ENCODE results near the gene ELMO1.

ELMO1 gene

DNA sequence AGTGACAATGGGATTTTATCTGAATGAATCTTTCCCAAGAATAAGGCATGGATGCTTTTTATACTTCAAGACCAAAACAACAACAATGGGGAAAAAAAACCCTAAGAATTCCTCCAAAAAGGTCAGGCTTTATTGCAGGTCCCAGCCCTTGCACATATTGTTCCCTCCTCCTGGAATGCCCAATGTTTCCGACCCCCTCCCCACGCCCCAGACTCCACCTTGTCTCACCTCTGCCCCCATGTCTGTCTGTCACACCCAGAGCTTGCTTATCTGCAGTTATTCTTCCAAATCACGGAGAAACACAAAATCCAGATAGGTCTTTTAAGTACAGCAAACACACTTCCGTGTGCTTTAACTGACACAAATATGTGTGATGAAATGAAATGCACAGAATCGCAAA is 43.5 kb downstream of the ELMO1 start:
- no peak for DNase-seq

DNA sequence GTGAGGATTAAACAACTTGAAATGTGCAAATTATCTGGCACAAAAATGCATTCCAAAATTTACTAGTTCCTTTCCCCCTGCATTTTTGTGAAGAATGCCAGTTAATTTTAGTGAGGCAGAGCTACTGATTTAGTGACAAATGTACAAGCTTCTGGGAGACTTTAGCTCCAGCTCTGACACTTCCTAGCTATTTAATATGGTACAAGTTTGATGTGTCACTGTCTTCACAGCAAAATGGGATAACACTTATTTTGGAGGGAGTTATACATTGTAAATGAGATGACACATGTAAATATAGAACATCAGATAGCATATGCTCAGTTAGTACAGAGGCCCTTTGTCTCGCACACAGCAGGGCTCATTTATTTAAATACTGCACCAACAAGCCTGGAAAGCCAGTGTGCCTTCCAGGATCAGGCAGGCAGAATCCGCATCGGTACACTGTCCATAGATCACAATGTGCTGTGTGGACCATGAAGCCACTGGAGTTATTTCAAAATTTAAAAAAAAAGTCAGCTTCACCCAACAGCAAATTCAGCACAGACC is 48.7 kb downstream of the ELMO1 start:
- DNase-seq, result no peak

DNA sequence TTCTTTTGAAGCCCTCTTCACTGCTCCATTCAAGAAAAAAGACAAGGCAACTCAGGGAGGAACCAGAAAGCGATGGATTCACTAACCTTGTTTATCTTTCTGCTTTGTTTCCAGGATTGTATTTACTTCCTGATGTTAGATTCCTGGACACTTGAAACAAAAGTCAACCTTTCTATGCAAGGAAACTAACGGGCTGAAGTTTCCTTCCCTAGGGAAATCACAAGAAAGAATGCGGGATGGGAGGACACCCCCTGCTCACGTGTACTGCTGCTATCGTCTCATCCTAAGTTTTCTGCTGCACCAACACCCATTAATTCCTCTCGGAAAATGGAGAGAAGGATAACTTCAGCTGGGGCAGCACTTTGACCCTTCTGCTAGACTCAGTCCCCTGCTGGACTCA is 50.3 kb downstream of the ELMO1 start:
- DNase-seq, result no peak

DNA sequence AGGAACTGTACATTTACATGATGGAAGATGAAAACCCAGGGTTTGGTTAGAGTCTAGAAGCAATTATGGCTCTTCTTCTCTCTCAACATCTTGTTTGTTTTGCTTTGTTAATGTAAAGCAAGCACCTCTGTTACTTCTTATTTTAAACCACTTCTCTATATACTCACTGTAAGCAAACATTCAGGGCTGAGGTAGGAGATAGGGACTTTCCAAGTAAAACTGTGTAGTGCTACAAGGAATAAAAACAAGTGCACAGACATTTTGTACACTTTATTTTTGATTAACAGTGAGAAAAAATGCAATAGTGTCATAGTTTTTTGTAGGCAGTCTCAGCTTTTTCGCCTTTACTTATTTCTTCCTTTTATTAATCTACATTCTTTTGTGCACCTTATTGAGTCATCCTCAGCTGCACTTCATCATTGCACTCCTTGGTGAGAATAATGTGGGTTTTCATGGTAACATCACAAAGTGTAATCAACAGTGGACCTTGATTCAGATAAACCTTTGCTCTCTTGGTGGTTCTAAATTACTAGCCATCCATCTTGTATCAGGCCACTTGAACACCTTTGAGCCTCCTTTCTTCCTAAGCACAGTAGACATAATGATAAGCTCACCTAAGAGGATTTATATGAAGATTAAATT is 52.9 kb downstream of the ELMO1 start:
- no peak for DNase-seq

DNA sequence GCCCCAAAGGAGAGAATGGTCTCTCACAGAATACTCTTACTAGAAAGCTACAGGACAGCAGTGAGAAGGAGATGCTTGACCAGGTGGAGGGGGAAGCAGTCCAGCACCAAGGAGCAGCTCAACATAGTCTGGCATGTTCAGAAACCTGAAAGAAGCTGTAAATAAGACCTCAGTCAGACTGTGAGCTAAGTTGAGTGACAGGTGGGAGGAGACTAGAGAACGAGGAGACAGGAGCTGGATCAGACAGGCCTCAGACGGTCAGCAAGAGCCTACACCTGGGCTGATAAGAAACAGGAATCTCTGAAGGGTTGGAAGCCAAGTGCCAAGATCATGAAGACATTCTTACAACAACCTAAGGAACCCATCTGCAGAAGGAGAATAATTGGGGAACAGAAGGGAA is 54.5 kb downstream of the ELMO1 start:
- DNase-seq, result no peak

DNA sequence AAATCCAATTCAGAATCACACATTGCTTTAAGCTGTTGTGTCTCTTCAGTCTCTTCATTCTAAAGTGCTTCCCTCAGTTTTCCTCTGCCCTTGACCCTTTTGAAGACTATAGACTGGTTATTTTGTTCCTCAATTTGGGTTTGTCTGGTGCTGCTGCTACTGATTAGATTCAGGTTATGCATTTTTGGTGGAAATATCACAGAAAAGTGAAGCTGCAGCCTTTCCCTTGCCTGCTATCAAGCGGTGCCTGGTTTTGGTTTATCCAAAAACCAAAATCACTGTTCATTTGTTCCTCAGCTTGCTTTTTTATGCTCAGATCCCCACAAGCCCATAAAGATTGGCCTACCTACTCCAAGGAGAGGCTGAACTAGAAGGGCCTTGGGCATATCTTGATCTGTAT is 55.2 kb downstream of the ELMO1 start:
- DNase-seq, result no peak

DNA sequence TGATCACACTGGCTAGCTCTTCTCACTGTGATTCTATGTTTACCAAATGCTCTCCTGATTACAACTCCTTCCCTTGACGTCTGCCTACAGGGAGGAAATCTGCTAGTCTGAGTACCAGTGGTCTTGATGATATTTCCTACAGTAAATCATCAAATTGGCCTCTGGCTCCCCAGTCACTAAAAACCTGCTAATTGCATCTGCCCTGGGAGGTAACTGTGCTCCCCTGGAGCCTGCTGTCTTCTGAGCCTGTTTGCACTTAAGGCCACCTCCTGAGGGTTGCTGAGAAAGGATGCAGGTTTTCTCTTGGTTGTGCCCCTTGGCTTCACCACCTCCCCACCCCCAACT is 56.0 kb downstream of the ELMO1 start:
- no peak for DNase-seq

DNA sequence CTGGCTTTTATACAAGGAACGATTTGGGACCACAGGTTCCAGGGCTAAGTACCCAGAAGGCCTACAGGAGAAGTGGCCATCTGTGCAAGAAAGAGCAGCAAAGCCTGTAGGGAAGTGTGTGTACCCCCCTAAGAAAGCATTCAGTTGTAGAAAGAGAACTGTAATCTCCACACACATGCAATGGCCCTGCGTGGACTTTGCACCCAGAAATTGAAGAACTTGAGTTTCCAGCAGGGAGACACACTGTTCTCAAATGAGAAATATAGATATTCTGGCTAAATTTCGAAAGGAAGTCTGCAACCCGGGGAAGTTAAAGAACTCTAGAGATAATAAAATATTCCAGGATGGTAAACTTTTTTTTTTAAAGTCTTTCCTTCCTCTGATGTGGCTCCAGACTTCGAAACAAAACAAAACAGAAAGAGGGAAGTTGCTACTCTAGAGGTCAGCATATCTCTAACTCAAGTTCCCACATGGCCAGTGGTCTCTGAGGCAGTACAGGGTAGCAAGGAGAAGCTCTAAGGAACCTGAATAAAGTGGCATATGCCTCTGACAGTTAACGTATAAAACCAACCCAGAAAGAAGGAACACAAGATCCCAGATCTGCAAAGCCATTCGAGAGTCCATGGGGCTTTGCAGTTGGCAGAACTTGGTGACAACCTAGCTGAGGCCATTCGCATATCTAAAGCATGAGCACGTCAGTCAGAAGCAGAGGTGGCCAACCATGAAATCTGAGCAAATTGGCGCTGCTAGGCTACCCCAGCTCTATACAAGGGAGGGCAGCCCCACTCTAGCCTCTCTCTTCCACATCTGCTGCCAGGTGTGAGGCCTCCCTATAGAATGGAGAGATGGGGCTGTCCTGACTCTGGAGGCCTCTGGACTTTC is 56.6 kb downstream of the ELMO1 start:
- no peak for DNase-seq

DNA sequence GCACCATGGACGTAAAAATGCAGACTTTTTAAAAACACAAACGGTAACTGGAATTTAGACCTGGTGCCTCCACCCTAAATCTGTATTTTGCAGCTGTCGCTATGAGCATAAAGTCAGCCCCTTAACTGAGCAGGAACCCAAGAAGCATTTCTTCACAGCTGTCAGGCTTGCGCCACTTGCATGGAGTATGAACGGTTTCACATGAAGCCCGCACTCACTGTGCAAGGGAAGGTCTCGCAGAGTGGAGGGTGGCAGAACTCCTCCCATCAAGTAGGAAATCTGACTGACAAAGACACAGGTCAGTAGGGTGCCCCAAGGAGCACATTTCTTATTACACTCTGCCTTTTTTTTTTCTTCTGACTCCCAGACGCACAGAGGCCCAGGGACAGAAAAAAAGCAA is 58.5 kb downstream of the ELMO1 start:
- DNase-seq, result no peak

DNA sequence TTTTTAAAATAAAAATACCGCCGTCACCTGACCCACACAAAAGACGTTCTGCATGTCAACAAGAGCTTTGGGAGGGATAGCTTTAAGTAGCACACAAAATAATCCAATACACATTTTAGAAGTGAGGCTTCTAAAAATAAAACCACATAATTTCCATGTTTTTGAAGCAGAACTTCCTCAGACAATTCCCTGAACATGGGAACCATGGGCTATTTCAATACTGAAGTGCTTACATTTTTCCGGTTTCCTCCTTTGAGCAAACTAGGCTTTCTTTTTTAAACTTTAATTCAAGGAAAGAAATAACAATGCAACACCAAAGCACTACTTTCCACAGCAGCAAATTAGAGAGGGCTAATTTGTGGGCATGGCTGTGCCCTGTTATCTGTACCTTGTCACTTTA is 59.9 kb downstream of the ELMO1 start:
- DNase-seq, result no peak

DNA sequence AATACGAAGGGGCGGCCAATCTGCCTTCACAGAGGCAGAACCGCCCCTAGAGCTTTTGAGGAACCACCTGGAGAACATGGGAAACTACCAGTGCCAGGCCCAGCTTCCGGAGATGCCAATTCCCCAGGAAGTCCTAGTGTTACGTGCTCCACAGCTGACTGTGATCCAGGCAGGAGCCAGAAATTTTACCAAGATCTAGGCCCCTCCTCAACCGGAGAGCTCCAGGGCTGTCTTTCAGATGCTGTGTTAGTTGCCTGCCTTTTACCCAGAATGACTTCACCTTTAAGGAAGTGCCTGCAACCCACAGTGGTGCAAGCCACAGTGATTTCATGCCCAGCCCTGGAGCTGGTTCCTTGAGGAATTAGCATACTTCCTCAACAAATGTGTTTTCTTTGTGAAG is 62.9 kb downstream of the ELMO1 start:
- DNase-seq, result no peak

DNA sequence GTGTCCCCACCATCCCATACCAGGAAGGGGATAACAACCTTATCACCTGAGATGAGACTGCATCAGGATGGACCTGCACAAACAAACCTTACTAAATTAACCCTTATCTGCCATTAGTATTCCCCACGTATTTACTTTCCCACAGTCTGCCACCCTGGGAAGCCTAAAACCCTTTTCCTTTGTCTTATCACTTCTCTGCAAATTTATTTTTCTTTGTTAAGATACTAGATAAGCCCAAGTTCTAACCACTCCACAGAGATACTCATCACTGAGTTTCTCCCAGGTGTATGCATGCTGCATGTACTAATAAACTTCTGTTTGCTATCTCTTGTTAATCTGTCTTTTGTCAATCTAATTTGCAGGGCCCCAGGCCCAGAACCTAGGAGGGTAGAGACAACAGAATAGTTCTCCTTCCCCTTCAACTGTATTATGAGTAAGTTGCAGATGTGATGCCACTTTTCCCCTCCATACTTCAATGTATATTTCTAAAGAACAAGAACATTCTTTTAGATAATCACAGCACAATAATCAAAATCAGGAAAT is 66.0 kb downstream of the ELMO1 start:
- DNase-seq, result no peak

DNA sequence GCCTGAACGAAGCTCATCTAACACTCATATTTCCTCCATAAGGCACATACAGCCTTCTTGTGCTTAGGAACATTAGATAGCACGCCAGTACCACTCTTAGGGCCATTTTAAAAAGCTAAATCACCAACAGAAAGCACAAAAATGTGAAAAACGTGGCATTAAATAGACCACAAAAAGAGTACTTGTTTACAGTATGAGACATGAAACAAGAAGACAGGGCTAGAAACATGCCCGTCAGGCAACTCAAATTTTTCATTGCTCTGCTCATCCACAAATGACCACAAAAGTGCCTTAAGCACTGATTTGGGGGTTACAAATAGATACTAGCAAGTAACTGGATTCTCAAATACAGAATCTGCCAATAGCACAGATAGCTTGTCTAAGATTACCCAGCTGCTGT is 67.8 kb downstream of the ELMO1 start:
- no peak for DNase-seq

DNA sequence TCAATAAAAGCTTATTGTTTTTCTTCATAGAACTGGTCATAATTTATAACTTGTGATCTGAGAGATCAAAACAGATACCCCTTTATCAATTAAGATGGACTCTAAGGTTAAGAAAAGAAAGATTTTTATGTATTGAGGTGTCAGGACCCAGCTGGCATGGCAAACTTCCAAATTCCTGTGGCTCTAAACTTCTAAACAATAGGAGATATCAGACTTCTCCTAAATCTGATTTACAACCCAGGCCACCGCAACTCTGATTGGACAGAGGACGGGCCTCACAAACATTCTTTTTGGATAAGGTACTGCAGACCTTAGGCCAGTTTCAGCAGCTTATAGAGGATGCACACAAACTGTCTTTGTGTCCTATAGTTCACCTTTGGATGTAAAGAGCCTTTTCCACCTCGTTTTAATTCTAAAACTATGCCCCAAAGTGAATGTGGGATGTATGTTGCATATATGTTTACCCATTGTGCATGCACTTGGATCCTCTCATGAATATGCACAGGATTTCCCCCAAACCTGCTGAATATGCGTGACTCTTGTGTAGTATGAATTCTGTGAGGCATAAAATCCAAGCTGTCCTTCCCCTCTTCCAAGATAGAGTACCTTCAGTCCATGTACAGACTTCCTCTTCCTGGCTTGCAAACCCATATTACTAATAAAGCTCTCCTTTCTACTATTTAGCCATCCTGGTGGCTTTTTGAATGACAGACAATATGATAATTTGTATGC is 69.0 kb downstream of the ELMO1 start:
- no peak for DNase-seq

DNA sequence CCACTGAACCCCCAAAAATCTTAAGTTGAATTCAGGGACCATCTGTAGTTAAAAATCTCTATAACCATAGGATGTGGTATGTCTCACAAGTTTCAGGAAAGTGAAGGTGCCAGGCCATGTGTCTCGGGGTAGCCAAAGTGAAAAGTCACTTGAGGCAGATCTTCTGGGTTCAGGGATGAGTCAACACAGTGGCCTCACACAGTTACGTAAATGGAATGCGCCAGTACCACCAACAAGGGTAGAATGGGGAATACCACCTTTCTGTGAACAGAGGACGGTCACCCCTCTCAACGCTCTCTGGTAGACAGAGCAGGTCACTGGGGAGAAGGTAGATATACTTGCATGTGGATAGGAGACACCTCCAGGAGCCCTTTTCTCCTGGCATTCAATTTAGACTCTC is 71.4 kb downstream of the ELMO1 start:
- DNase-seq, result no peak

DNA sequence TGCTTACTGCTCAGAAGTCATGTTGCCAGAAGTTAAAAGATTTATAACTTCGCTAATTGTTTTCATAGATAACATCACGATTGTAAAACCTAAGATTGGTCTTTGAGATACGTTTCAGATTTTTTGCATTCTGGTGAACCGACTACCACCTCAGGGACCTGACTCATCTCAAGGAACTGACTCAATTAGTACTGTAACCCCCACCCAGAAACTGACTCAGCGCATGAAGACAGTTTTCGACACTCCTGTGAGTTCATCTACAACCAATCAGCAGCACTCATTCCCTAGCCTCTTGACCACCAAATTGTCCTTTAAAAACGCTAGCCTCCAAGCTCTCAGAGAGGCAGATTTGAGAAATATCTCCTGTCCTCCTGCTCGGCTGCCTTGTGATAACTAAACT is 72.3 kb downstream of the ELMO1 start:
- no peak for DNase-seq

DNA sequence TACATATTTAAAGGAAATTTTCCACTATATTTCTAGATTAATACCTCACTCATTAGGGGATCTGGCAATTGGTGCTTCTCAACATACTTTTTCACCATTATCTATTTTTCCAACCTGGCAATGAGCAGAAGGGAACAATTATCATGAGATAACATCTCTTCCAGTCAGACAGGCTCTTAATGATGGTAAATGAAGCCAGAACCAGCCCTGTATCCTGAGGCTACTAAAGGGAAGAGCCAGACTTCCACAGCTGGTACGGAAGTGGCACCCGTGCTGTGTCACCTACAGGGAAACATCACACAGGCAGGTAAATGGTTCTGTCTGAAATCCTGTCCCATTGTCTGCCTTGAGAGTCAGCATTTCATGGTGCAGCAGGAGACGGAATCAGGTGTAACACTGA is 75.9 kb downstream of the ELMO1 start:
- no peak for DNase-seq

DNA sequence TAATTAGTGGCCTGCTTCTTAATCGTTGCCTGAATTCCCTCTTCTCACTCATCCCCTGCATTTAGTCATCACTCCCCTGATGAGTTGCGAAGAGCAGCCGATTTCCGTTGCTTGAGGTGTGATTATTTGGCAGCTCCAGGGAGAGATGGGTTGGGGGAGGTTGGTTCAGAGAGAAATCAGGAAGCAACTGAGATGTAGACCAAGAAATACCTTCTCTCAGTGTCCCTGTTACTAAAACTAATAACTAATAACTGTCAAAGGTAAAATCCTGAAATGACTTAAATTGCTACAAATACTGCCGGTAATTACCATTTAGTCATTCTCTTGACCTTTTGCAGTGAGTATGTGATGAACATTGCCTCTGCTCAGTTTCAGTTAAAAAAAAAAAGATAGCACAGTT is 76.9 kb downstream of the ELMO1 start:
- DNase-seq, result no peak

DNA sequence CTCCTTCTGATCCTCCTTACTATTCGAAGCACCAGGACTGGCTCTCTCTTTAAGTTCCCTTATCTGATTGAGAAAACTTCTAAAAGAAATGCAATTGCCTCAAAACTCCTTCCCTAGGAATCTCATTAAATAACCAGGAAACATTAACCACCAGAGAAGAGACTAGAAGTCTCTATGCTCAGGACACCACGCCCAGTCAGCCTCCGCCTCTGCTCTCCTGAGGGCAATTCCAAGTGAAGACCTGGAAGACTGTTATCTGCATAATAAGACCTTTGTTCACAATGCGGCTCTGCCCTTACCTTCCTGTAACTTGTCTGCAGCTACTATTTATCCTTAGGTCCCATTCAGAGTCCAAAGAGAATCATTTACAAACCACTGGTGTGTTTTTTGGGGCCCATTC is 78.8 kb downstream of the ELMO1 start:
- no peak for DNase-seq

DNA sequence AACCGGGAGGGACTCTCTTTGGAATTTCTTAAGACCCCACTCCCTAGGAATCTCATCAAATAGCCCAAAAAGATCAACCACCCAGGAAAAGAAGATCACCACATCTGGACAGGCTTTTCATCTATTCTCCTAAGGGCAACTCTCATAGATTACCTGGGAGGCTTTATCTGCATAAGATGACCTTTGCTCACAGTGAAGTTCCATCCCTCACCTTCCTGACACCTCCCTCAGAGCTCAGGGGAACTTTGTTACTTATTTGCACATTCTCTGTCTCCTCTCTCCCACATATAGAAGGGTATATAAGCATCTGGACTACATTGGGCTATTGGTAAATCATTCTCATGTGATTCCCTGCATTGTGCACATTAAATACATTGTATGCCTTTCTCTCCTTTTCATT is 80.1 kb downstream of the ELMO1 start:
- DNase-seq, result no peak

DNA sequence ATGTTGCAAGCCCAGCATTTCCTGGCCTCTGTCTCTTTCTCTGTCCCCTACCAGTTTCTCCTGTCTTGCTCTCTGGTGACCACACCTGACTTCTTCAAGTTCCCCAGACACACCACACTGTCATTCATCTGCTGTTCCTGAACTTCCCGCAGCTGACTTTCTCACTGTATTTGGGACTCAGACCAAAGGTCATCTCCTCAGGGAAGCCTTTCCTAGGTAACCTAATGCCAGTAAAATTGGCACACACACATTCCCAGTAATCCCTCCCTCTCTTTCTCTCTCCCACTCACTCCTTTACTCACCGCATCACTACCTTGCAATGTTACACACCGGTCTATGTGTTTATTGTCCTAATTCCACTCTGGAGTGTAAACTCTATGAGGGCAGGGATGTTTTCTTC is 81.7 kb downstream of the ELMO1 start:
- DNase-seq, result no peak

DNA sequence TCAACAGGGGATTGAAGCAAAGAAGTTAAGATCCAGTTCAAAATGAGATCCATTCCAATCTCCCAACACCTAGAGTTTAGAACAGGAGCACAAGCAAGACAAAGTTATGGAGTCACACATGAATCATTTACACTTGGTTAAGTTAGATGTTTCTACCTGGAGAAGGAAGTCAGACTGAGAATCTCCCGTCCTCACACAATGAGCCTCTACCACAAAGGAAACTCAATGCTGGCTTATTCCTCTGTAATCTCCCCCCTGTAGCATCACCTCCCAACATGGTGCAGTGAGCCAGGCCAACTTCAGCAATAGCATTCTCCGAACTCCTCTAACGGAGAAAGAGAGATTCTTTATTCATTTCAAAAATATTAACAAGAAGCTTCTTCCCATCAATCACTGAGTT is 82.2 kb downstream of the ELMO1 start:
- no peak for DNase-seq

DNA sequence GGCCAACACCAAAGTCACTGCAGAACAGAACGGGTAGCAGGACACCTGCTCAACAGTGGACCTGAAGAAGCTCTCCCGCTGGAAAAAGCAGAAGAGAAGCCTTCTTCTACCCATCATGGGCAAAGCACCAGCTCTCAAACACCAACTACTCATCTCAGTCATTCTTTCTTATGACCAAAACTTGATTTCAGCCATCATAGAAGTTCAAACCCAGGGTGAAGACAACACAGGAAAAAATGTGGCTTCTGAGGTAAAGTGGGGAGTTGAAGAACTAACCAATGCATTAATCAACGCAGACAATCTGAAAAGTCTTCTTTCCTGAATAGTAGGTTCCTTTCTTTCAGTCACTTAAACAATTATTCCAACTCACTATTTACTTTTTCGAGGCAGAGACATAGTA is 83.3 kb downstream of the ELMO1 start:
- no peak for DNase-seq

DNA sequence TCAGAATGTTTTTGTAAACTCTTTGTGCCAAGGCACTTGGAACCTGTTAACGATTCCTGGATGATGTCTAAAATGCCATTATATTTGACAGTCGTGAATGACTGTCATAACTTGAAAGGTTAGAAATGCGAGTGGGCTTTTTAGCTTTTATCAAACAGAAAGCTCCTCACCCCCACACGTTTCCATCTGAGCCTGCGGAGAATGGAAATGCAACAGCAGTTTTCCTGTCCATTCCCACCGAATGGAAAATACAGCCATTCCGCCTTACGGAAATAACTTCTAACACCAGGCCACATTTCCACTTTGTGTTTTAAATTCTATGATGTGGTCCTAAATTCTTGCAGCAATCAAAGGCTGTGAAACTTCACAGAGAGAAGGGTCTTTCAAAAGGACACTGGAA is 83.8 kb downstream of the ELMO1 start:
- DNase-seq, result no peak

All from NCI-H446 (cell line).